GM20000 (cell line): ENCODE data around the gene TMEM30B.

Source experiments
- DNase-seq: peaks from one replicate; pipeline ENCODE4 v3.0.0; 2012; ENCODE audit warnings: low spot score
- CTCF ChIP-seq: IDR thresholded peaks from 2 replicates; pipeline ENCODE4 v1.5.1; 2012; ENCODE audit warnings: mild to moderate bottlenecking, control low read depth; ENCODE audit errors: extremely low read depth, missing control alignments

Gene TMEM30B

GRCh38 chr14:61231810-61232209 is 49.3 kb downstream of the TMEM30B start:
- no peak for TF ChIP-seq CTCF
- no peak for DNase-seq

- TF ChIP-seq CTCF = no peak
- DNase-seq = no peak
Measured at GRCh38 chr14:61229981-61230380, 51.2 kb downstream of the TMEM30B start.

GRCh38 chr14:61229475-61229888 is 51.7 kb downstream of the TMEM30B start:
- no peak for TF ChIP-seq CTCF
- no peak for DNase-seq

- no peak for DNase-seq
- TF ChIP-seq CTCF = no peak
Measured at GRCh38 chr14:61227884-61228591, 53.1 kb downstream of the TMEM30B start.
